Measurements from ENCODE around the gene INO80C.
A peak's percentile ranks its signal among the peaks of the same experiment; 100 is the strongest.

The INO80C gene

GRCh38 chr18:35497370-35498197, at the start of gene INO80C:
Gene INO80C, minus strand, starts transcription at chr18:35497960. Its CDS starts 86 bp downstream, at chr18:35497874.
- peak; percentile 98 for DNase-seq (ENCODE audit: low read depth)
- no peak for TF ChIP-seq CTCF (conservative IDR thresholded peaks at IDR 0.05; ENCODE audit: low read depth, low read length)
- H3K4me3 ChIP-seq (ENCODE audit: low read depth, low read length), result peak within 1 kb of the TSS; percentile 85

- no peak for DNase-seq (ENCODE audit: low read depth)
- TF ChIP-seq CTCF (conservative IDR thresholded peaks at IDR 0.05; ENCODE audit: low read depth, low read length), result no peak
- no peak overlapping the region for H3K4me3 ChIP-seq (ENCODE audit: low read depth, low read length)
Observed at GRCh38 chr18:35547008-35547605, 49.3 kb upstream of the INO80C start.

- H3K4me3 ChIP-seq (ENCODE audit: low read depth, low read length), result no peak overlapping the region
- DNase-seq (ENCODE audit: low read depth), result no peak
Observed at GRCh38 chr18:35542356-35542755, 44.6 kb upstream of the INO80C start.

GRCh38 chr18:35535297-35535696, 37.5 kb upstream of the INO80C start:
- no peak for TF ChIP-seq CTCF (conservative IDR thresholded peaks at IDR 0.05; ENCODE audit: low read depth, low read length)
- DNase-seq (ENCODE audit: low read depth), result no peak
- H3K4me3 ChIP-seq (ENCODE audit: low read depth, low read length), result no peak overlapping the region

More at GRCh38 chr18:35542356-35542755, 44.6 kb upstream of the INO80C start:
- TF ChIP-seq CTCF (conservative IDR thresholded peaks at IDR 0.05; ENCODE audit: low read depth, low read length), result no peak

- TF ChIP-seq CTCF (conservative IDR thresholded peaks at IDR 0.05; ENCODE audit: low read depth, low read length), result no peak
- no peak for DNase-seq (ENCODE audit: low read depth)
Observed at GRCh38 chr18:35533916-35534405, 36.2 kb upstream of the INO80C start.

GRCh38 chr18:35528749-35529274, 31.1 kb upstream of the INO80C start:
- no peak for DNase-seq (ENCODE audit: low read depth)
- TF ChIP-seq CTCF (conservative IDR thresholded peaks at IDR 0.05; ENCODE audit: low read depth, low read length), result no peak
- H3K4me3 ChIP-seq (ENCODE audit: low read depth, low read length), result no peak overlapping the region

More at GRCh38 chr18:35533916-35534405, 36.2 kb upstream of the INO80C start:
- no peak overlapping the region for H3K4me3 ChIP-seq (ENCODE audit: low read depth, low read length)

All from choroid plexus epithelial cell (primary cell).